HEK293 (cell line): ENCODE results near the gene ALDH18A1.

Source experiments
- CTCF ChIA-PET: fragments of 350-600 bp; formaldehyde crosslinking; extraction: SDS; loops from one replicate; lab custom pipeline; 2021; ENCODE audit warnings: antibody characterized with exemption; lab: Yijun Ruan, JAX
- POLR2A ChIA-PET: fragments of 300-600 bp; formaldehyde crosslinking; extraction: SDS; loops from one replicate; lab custom pipeline; 2020; ENCODE audit warnings: antibody characterized with exemption, inconsistent platforms; lab: Yijun Ruan, JAX
- H3K27ac ChIP-seq: fragments of 200-500 bp; sonication (Bioruptor generic); 2 replicates; pipeline ENCODE4 v1.5.1; 2014; ENCODE audit warnings: low read depth, low read length, control low read depth, inconsistent platforms; ENCODE audit errors: extremely low read depth
- H3K36me3 ChIP-seq, 2 experiments: fragments of 200-500 bp in 1 of 2; sonication (Bioruptor generic) in 1 of 2; 1 replicate in 1 of 2; 2 replicates in 1 of 2; pipeline ENCODE4 v1.5.1; 2014 to 2017; ENCODE audit warnings: inconsistent platforms in 2 of 2, low read length in 2 of 2; ENCODE audit not compliant: control insufficient read depth in 2 of 2, insufficient read depth in 1 of 2
- H3K4me1 ChIP-seq: fragments of 200-500 bp; sonication (Bioruptor generic); 2 replicates; pipeline ENCODE4 v1.5.1; 2014; ENCODE audit warnings: mild to moderate bottlenecking, low read length, inconsistent platforms; ENCODE audit not compliant: control insufficient read depth, insufficient read depth
- H3K4me3 ChIP-seq: 2 replicates; pipeline ENCODE4 v1.5.1; 2011; ENCODE audit warnings: low read depth, mild to moderate bottlenecking, control low read depth, low read length, moderate library complexity
- H3K9me3 ChIP-seq: fragments of 200-500 bp; sonication (Bioruptor generic); 2 replicates; pipeline ENCODE4 v1.5.1; 2014; ENCODE audit warnings: low read depth, low read length, inconsistent platforms; ENCODE audit not compliant: control insufficient read depth, insufficient read depth
- BCL11B ChIP-seq: fragments of 450-650 bp; formaldehyde crosslinking; IDR thresholded peaks from 2 replicates; pipeline ENCODE4 v1.5.1; 2016; ENCODE audit warnings: low read depth, missing biosample characterization, missing genetic modification characterization
- GFI1B ChIP-seq: fragments of 450-650 bp; formaldehyde crosslinking; IDR thresholded peaks from 2 replicates; pipeline ENCODE4 v1.5.1; 2016; ENCODE audit warnings: missing biosample characterization, missing genetic modification characterization
- GLIS2 ChIP-seq: fragments of 450-650 bp; formaldehyde crosslinking; IDR thresholded peaks from 2 replicates; pipeline ENCODE4 v1.5.1; 2016; ENCODE audit warnings: missing biosample characterization, missing genetic modification characterization
- HOXA7 ChIP-seq: sonication (generic); formaldehyde crosslinking; IDR thresholded peaks from 2 replicates; pipeline ENCODE4 v1.8.1; 2022; ENCODE audit warnings: missing genetic modification reagents, borderline replicate concordance
- KLF1 ChIP-seq: fragments of 450-650 bp; formaldehyde crosslinking; IDR thresholded peaks from 2 replicates; pipeline ENCODE4 v1.5.1; 2016; ENCODE audit warnings: missing biosample characterization, missing genetic modification characterization
- KLF8 ChIP-seq: fragments of 450-650 bp; formaldehyde crosslinking; IDR thresholded peaks from 2 replicates; pipeline ENCODE4 v1.5.1; 2016; ENCODE audit warnings: missing biosample characterization, missing genetic modification characterization
- REPIN1 ChIP-seq: fragments of 450-650 bp; formaldehyde crosslinking; IDR thresholded peaks from 2 replicates; pipeline ENCODE4 v1.5.1; 2017; ENCODE audit warnings: missing biosample characterization, missing genetic modification characterization, low read depth
- SETDB1 ChIP-seq: IDR thresholded peaks from one replicate; pipeline ENCODE4 v1.6.1; 2017; ENCODE audit warnings: mild to moderate bottlenecking, low read length, moderate library complexity, mixed read lengths; ENCODE audit not compliant: insufficient read length
- ZEB2 ChIP-seq: fragments of 450-650 bp; formaldehyde crosslinking; IDR thresholded peaks from 2 replicates; pipeline ENCODE4 v1.5.1; 2016; ENCODE audit warnings: missing biosample characterization, missing genetic modification characterization
- ZFP37 ChIP-seq: fragments of 450-650 bp; formaldehyde crosslinking; IDR thresholded peaks from 2 replicates; pipeline ENCODE4 v1.5.1; 2016; ENCODE audit warnings: missing biosample characterization, missing genetic modification characterization
- ZNF169 ChIP-seq: fragments of 450-650 bp; formaldehyde crosslinking; IDR thresholded peaks from 2 replicates; pipeline ENCODE4 v1.5.1; 2016; ENCODE audit warnings: missing biosample characterization, missing genetic modification characterization
- ZNF2 ChIP-seq: fragments of 450-650 bp; formaldehyde crosslinking; IDR thresholded peaks from 2 replicates; pipeline ENCODE4 v1.5.1; 2016; ENCODE audit warnings: missing biosample characterization, missing genetic modification characterization
- ZNF311 ChIP-seq: fragments of 450-650 bp; formaldehyde crosslinking; IDR thresholded peaks from 2 replicates; pipeline ENCODE4 v1.5.1; 2017; ENCODE audit warnings: missing biosample characterization, missing genetic modification characterization, borderline replicate concordance
- ZNF391 ChIP-seq: fragments of 450-650 bp; formaldehyde crosslinking; IDR thresholded peaks from 2 replicates; pipeline ENCODE4 v1.5.1; 2016; ENCODE audit warnings: low read depth, missing biosample characterization, missing genetic modification characterization, borderline replicate concordance
- ZNF426 ChIP-seq: fragments of 450-650 bp; formaldehyde crosslinking; IDR thresholded peaks from 2 replicates; pipeline ENCODE4 v1.5.1; 2017; ENCODE audit warnings: missing biosample characterization, missing genetic modification characterization, mild to moderate bottlenecking, inconsistent platforms, moderate library complexity
- ZNF549 ChIP-seq: fragments of 450-650 bp; IDR thresholded peaks from 2 replicates; pipeline ENCODE4 v1.5.1; 2018; ENCODE audit warnings: missing biosample characterization, missing genetic modification characterization, mild to moderate bottlenecking, inconsistent platforms, moderate library complexity
- ZNF623 ChIP-seq: fragments of 450-650 bp; formaldehyde crosslinking; IDR thresholded peaks from 2 replicates; pipeline ENCODE4 v1.5.1; 2016; ENCODE audit warnings: missing biosample characterization, missing genetic modification characterization
- ZNF629 ChIP-seq: fragments of 450-650 bp; formaldehyde crosslinking; IDR thresholded peaks from 2 replicates; pipeline ENCODE4 v1.5.1; 2017; ENCODE audit warnings: missing biosample characterization, missing genetic modification characterization
- ZNF660 ChIP-seq: fragments of 450-650 bp; IDR thresholded peaks from 2 replicates; pipeline ENCODE4 v1.5.1; 2018; ENCODE audit warnings: missing biosample characterization, mild to moderate bottlenecking, missing genetic modification characterization
- ZNF76 ChIP-seq: fragments of 450-650 bp; formaldehyde crosslinking; IDR thresholded peaks from 2 replicates; pipeline ENCODE4; 2016; ENCODE audit warnings: low read depth, missing biosample characterization, missing genetic modification characterization, borderline replicate concordance
- ZNF792 ChIP-seq: fragments of 450-650 bp; formaldehyde crosslinking; IDR thresholded peaks from 2 replicates; pipeline ENCODE4 v1.5.1; 2016; ENCODE audit warnings: missing biosample characterization, missing genetic modification characterization
- ZSCAN30 ChIP-seq: fragments of 450-650 bp; IDR thresholded peaks from 2 replicates; pipeline ENCODE4 v1.5.1; 2018; ENCODE audit warnings: missing biosample characterization, mild to moderate bottlenecking, missing genetic modification characterization, moderate library complexity
- TF ChIP-seq, protein P1 (sequence below): fragments of 450-650 bp; formaldehyde crosslinking; IDR thresholded peaks from 2 replicates; pipeline ENCODE4 v1.5.1; 2016; ENCODE audit warnings: missing biosample characterization, missing genetic modification characterization
- TF ChIP-seq, protein P2 (sequence below): fragments of 450-650 bp; formaldehyde crosslinking; IDR thresholded peaks from 2 replicates; pipeline ENCODE4 v1.5.1; 2017; ENCODE audit warnings: missing biosample characterization, missing genetic modification characterization
- TF ChIP-seq, protein P3 (sequence below): fragments of 450-650 bp; formaldehyde crosslinking; IDR thresholded peaks from 2 replicates; pipeline ENCODE4 v1.5.1; 2017; ENCODE audit warnings: missing biosample characterization, mild to moderate bottlenecking, missing genetic modification characterization, moderate library complexity
- TF ChIP-seq, protein P4 (sequence below): fragments of 450-650 bp; formaldehyde crosslinking; IDR thresholded peaks from 2 replicates; pipeline ENCODE4 v1.5.1; 2016; ENCODE audit warnings: missing biosample characterization, missing genetic modification characterization
- TF ChIP-seq, protein P5 (sequence below): fragments of 450-650 bp; IDR thresholded peaks from 2 replicates; pipeline ENCODE4 v1.5.1; 2018; ENCODE audit warnings: missing biosample characterization, mild to moderate bottlenecking, missing genetic modification characterization

Gene ALDH18A1

DNA sequence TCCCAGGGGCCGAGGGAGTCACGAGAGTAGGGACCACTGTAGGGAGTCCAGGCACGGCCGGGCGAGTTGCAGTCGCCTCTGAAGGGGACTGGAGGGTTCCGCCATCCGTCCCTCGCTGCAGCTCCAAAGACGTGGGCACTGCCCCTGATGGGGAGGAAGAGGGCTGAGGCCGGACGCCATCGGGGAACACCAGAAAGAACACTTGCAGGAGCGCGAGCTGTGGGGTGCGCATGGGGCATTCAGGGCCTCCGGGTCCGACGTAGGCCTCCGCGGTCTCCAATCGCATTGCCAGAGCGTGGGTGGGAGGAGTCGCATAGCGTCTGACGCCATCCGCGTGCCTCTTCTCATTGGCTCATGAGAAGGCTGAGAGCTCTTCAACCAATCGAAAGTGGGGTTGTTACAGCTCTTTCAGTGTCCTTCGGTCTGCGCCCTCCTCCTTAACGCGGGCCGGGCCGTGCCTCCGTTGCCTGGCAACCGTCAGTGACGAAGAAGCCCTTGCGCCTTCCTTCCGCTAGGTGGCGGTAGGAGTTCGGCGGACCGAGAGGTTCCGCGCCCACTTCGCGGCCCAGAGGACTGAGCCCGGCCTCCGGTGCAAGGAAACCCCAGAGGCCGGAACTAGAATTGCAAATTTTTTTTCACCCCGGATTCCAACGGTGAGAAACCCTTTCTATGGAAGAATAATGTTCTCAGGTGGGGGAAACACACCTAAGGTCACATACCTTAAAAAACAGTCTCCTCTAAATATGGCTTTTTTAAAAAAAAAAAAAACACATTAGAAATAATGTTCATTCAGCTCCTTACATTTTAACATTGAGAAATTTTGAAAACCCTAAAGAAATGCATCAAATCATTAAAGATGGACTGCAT, 37.4 kb upstream of the ALDH18A1 start, which contains the start of gene TCTN3:
TSS of gene TCTN3 (minus strand) at position 260 of the 867 bp plus-strand sequence. CDS start at position 232, 28 bp downstream.
- Histone ChIP-seq H3K36me3 (peaks cover 26 to 33% of the 10 kb centered on the region in 2 experiments), H3K9me3 (no peaks in the 10 kb centered on the region), H3K4me3 (peak within 1 kb of the TSS; percentile 73), H3K27ac (peak within 1 kb of the TSS; percentile 50; the same call in 1 of the 2 replicates), H3K4me1 (peaks cover 5% of the 10 kb centered on the region; the same call in 1 of the 2 replicates)
- POLR2A ChIA-PET, result interaction anchor here (0.8 to 1.2 kb wide), 9 partner anchors 9 to 535 kb away, joined by 3 to 7 read pairs (median 4); partner anchors contain the start of gene ZNF518A
- CTCF ChIA-PET, result interaction anchor here (0.5 to 7.5 kb wide), 76 partner anchors 9 to 1540 kb away, joined by 3 to 220 read pairs (median 4); partner anchors contain the start of genes ALDH18A1, CC2D2B and ENTPD1
- TF ChIP-seq ZNF2 (no peak; the same call in 1 of the 2 replicates), BCL11B (tag by site-specific recombination) (no peak), KLF1 (tag by site-specific recombination) (no peak), ZNF426 (tag by site-specific recombination) (no peak), ZNF792 (tag by site-specific recombination) (no peak), ZNF311 (no peak), ZNF629 (tag by site-specific recombination) (peak; percentile 89), SETDB1 (peak; percentile 23), ZNF623 (tag by site-specific recombination) (no peak), ZNF549 (no peak), ZNF391 (tag by site-specific recombination) (0 out of 2 replicates have a peak, but pooled peaks have one; percentile 36), GFI1B (tag by site-specific recombination) (no peak), KLF8 (tag by site-specific recombination) (no peak), REPIN1 (tag by site-specific recombination) (no peak), ZSCAN30 (tag by site-specific recombination) (peak; percentile 98), ZNF660 (tag by site-specific recombination) (peak; percentile 97), ZFP37 (tag by site-specific recombination) (0 out of 2 replicates have a peak, but pooled peaks have one; percentile 7), ZNF169 (tag by site-specific recombination) (no peak), GLIS2 (tag by site-specific recombination) (peak; percentile 92), ZEB2 (tag by site-specific recombination) (peak; percentile 94), HOXA7 (CRISPR knock-in tag) (no peak), ZNF76 (tag by site-specific recombination) (no peak)
- TF ChIP-seq, protein P1, sequence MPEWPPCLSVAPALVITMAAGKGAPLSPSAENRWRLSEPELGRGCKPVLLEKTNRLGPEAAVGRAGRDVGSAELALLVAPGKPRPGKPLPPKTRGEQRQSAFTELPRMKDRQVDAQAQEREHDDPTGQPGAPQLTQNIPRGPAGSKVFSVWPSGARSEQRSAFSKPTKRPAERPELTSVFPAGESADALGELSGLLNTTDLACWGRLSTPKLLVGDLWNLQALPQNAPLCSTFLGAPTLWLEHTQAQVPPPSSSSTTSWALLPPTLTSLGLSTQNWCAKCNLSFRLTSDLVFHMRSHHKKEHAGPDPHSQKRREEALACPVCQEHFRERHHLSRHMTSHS, result no peak
- TF ChIP-seq, protein P2, sequence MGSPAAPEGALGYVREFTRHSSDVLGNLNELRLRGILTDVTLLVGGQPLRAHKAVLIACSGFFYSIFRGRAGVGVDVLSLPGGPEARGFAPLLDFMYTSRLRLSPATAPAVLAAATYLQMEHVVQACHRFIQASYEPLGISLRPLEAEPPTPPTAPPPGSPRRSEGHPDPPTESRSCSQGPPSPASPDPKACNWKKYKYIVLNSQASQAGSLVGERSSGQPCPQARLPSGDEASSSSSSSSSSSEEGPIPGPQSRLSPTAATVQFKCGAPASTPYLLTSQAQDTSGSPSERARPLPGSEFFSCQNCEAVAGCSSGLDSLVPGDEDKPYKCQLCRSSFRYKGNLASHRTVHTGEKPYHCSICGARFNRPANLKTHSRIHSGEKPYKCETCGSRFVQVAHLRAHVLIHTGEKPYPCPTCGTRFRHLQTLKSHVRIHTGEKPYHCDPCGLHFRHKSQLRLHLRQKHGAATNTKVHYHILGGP (tag by site-specific recombination), result no peak
- TF ChIP-seq, protein P3, sequence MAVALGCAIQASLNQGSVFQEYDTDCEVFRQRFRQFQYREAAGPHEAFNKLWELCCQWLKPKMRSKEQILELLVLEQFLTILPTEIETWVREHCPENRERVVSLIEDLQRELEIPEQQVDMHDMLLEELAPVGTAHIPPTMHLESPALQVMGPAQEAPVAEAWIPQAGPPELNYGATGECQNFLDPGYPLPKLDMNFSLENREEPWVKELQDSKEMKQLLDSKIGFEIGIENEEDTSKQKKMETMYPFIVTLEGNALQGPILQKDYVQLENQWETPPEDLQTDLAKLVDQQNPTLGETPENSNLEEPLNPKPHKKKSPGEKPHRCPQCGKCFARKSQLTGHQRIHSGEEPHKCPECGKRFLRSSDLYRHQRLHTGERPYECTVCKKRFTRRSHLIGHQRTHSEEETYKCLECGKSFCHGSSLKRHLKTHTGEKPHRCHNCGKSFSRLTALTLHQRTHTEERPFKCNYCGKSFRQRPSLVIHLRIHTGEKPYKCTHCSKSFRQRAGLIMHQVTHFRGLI (tag by site-specific recombination), result no peak; the same call in 1 of the 2 replicates
- TF ChIP-seq, protein P4, sequence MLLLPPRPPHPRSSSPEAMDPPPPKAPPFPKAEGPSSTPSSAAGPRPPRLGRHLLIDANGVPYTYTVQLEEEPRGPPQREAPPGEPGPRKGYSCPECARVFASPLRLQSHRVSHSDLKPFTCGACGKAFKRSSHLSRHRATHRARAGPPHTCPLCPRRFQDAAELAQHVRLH (tag by site-specific recombination), result peak; percentile 28; the same call in 1 of the 2 replicates
- TF ChIP-seq, protein P5, sequence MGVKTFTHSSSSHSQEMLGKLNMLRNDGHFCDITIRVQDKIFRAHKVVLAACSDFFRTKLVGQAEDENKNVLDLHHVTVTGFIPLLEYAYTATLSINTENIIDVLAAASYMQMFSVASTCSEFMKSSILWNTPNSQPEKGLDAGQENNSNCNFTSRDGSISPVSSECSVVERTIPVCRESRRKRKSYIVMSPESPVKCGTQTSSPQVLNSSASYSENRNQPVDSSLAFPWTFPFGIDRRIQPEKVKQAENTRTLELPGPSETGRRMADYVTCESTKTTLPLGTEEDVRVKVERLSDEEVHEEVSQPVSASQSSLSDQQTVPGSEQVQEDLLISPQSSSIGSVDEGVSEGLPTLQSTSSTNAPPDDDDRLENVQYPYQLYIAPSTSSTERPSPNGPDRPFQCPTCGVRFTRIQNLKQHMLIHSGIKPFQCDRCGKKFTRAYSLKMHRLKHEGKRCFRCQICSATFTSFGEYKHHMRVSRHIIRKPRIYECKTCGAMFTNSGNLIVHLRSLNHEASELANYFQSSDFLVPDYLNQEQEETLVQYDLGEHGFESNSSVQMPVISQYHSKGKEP (tag by site-specific recombination), result peak; percentile 69
